HG02970 (cell line): ENCODE data around the gene PRKACG.
"Not testable (repeated sequence)": the region's sequence is repeated elsewhere in the genome, so short reads cannot be mapped to it uniquely, and the experiment has no call there.

Experiments used
- ATAC-seq: cut with Tn5 transposase; IDR thresholded peaks from one replicate; pipeline ENCODE4 v1.9.1; 2021; ENCODE audit warnings: mild to moderate bottlenecking, moderate library complexity, moderate number of reproducible peaks; ENCODE audit not compliant: unreplicated experiment, low FRiP score

The PRKACG gene

GRCh38 chr9:69027355-69028097 lies 13.6 kb upstream of the PRKACG start:
- no peak for ATAC-seq

GRCh38 chr9:69023650-69024049 lies 9.7 kb upstream of the PRKACG start:
- no peak for ATAC-seq

GRCh38 chr9:69020301-69021145 lies 6.6 kb upstream of the PRKACG start:
- ATAC-seq: no peak

- no peak for ATAC-seq
Measured at GRCh38 chr9:69019808-69020207, 5.9 kb upstream of the PRKACG start.

- ATAC-seq: no peak
Measured at GRCh38 chr9:69018737-69019136, 4.8 kb upstream of the PRKACG start.

GRCh38 chr9:69016191-69017096 lies 2.5 kb upstream of the PRKACG start:
- ATAC-seq: no peak

- ATAC-seq: no peak
Measured at GRCh38 chr9:69013382-69013727, 558 bp downstream of the PRKACG start.

GRCh38 chr9:69012696-69013381 lies 1.1 kb downstream of the PRKACG start:
- no peak for ATAC-seq

- no peak for ATAC-seq
Measured at GRCh38 chr9:69009708-69010107, 4.2 kb downstream of the PRKACG start.

GRCh38 chr9:69004836-69005235 lies 9.1 kb downstream of the PRKACG start:
- no peak for ATAC-seq

- no peak for ATAC-seq
Measured at GRCh38 chr9:69003051-69003450, 10.9 kb downstream of the PRKACG start.

GRCh38 chr9:69001921-69002320 lies 12.0 kb downstream of the PRKACG start:
- ATAC-seq: no peak

- peak; percentile 52 for ATAC-seq
Measured at GRCh38 chr9:68999393-69000105, 14.4 kb downstream of the PRKACG start.

- ATAC-seq: no peak
Measured at GRCh38 chr9:68998812-68999211, 15.1 kb downstream of the PRKACG start.

GRCh38 chr9:68998385-68998784 lies 15.5 kb downstream of the PRKACG start:
- ATAC-seq: no peak

- no peak for ATAC-seq
Measured at GRCh38 chr9:68997666-68998065, 16.2 kb downstream of the PRKACG start.

- ATAC-seq: no peak
Measured at GRCh38 chr9:68996462-68996861, 17.5 kb downstream of the PRKACG start.

- ATAC-seq: no peak
Measured at GRCh38 chr9:68995776-68996175, 18.1 kb downstream of the PRKACG start.

GRCh38 chr9:68991457-68991856 lies 22.5 kb downstream of the PRKACG start:
- no peak for ATAC-seq

- not testable (repeated sequence) for ATAC-seq
Measured at GRCh38 chr9:68986949-68987348, 27.0 kb downstream of the PRKACG start.
